K562 (cell line): ENCODE data around the gene POGLUT2. TPM values are rescaled to one million over a fixed set of nuclear protein-coding genes. Genes with fewer than 3 reads are reported as not detected.

Experiments used
- BRCA1 ChIP-seq, 2 experiments: fragments of 450-650 bp in 1 of 2; sonication (generic) in 1 of 2; formaldehyde crosslinking in 1 of 2; IDR thresholded peaks; 2 replicates each; pipeline versions ENCODE4 v1.5.0 to v1.6.1; 2017 to 2020; ENCODE audit warnings: mild to moderate bottlenecking in 1 of 2, missing genetic modification reagents in 1 of 2
- CEBPG ChIP-seq, 3 experiments: fragments of 200-800 bp in 1 of 3; sonication (Bioruptor generic) in 1 of 3; sonication (generic) in 1 of 3; formaldehyde crosslinking in 1 of 3; IDR thresholded peaks in 2 of 3; conservative IDR thresholded peaks in 1 of 3; 2 replicates each; pipeline versions ENCODE4 v1.6.1 to v1.8.0; 2016 to 2022; ENCODE audit warnings: missing compliant biosample characterization in 2 of 3, missing genetic modification characterization in 2 of 3, mild to moderate bottlenecking in 1 of 3, missing genetic modification reagents in 1 of 3
- EWSR1 ChIP-seq: fragments of 450-650 bp; IDR thresholded peaks from 2 replicates; pipeline ENCODE4 v1.6.1; 2018; ENCODE audit warnings: borderline replicate concordance, mild to moderate bottlenecking, low read depth, moderate library complexity; ENCODE audit not compliant: partially characterized antibody
- FOXJ3 ChIP-seq: sonication (generic); formaldehyde crosslinking; IDR thresholded peaks from 2 replicates; pipeline ENCODE4 v1.4.0; 2020; ENCODE audit warnings: mild to moderate bottlenecking, missing genetic modification reagents
- KDM1A ChIP-seq, 2 experiments: fragments of 450-650 bp; IDR thresholded peaks; 2 replicates each; pipeline ENCODE4 v1.6.1; 2016; ENCODE audit warnings: mild to moderate bottlenecking in 2 of 2
- RAD21 ChIP-seq, 2 experiments: fragments of 250-450 bp in 1 of 2; fragments of 450-650 bp in 1 of 2; sonication (Bioruptor Pico) in 1 of 2; formaldehyde crosslinking in 1 of 2; IDR thresholded peaks in 1 of 2; conservative IDR thresholded peaks in 1 of 2; 2 replicates each; pipeline versions ENCODE4 v1.4.0 to v1.8.0; 2020 to 2022; ENCODE audit warnings: mild to moderate bottlenecking in 2 of 2, moderate library complexity in 1 of 2
- RBM34 ChIP-seq: fragments of 200-400 bp; formaldehyde crosslinking; IDR thresholded peaks from 2 replicates; pipeline ENCODE4 v1.6.1; 2018; ENCODE audit warnings: low read length, borderline replicate concordance; ENCODE audit not compliant: insufficient read depth
- SAFB2 ChIP-seq: fragments of 200-400 bp; formaldehyde crosslinking; IDR thresholded peaks from 2 replicates; pipeline ENCODE4 v1.6.1; 2018; ENCODE audit warnings: borderline replicate concordance, low read length, low read depth, moderate library complexity; ENCODE audit not compliant: severe bottlenecking
- SMAD4 ChIP-seq: fragments of 250-450 bp; sonication (Bioruptor Pico); conservative IDR thresholded peaks from 2 replicates; pipeline ENCODE4 v1.8.0; 2021; ENCODE audit warnings: inconsistent platforms, mild to moderate bottlenecking, moderate library complexity
- ZKSCAN3 ChIP-seq: fragments of 250-450 bp; sonication (Bioruptor Pico); IDR thresholded peaks from 2 replicates; pipeline ENCODE4 v1.4.0; 2020
- ZNF239 ChIP-seq: fragments of 250-450 bp; sonication (Bioruptor Pico); IDR thresholded peaks from 2 replicates; pipeline ENCODE4 v1.4.0; 2020; ENCODE audit warnings: mild to moderate bottlenecking
- polyA plus RNA-seq, 8 experiments: library from polyadenylated mRNA; depleted of rRNA in 4 of 8; stranded (reverse) in 5 of 8; unstranded in 3 of 8; fragments of >200 nt; fragmentation: Nextera tagmentation in 2 of 8; fragmentation: Illumina TruSeq in 1 of 8; extraction: Ambion mirVana in 2 of 8; extraction: Trizol in 1 of 8; gene quantifications; 2 replicates each; pipeline versions ENCODE4 v1.2.1 to v1.2.3, GENCODE V29; 2011 to 2014; ENCODE audit warnings: inconsistent platforms in 1 of 8, missing spikeins in 1 of 8
- total RNA-seq, 7 experiments: library from RNA; depleted of rRNA in 6 of 7; stranded (reverse); fragments of >200 nt in 6 of 7; fragmentation: Illumina TruSeq in 2 of 7; extraction: Trizol in 2 of 7; gene quantifications; 2 replicates each; pipeline versions ENCODE4 v1.2.1 to v1.2.3, GENCODE V29; 2011 to 2021; ENCODE audit warnings: low replicate concordance in 1 of 7
- TF ChIP-seq, protein P1 (sequence below), 2 experiments: fragments of 450-650 bp; conservative IDR thresholded peaks; 2 replicates each; pipeline ENCODE4 v1.6.1; 2017; ENCODE audit warnings: mild to moderate bottlenecking in 2 of 2, moderate library complexity in 2 of 2
- TF ChIP-seq, protein P2 (sequence below): fragments of 250-450 bp; sonication (Bioruptor Pico); IDR thresholded peaks from 2 replicates; pipeline ENCODE4 v1.4.0; 2020; ENCODE audit warnings: mild to moderate bottlenecking
- TF ChIP-seq, protein P3 (sequence below): fragments of 450-650 bp; IDR thresholded peaks from 2 replicates; pipeline ENCODE4 v1.7.1; 2018; ENCODE audit warnings: mild to moderate bottlenecking, low read depth; ENCODE audit not compliant: partially characterized antibody
- TF ChIP-seq, protein P4 (sequence below): sonication (generic); formaldehyde crosslinking; IDR thresholded peaks from 2 replicates; pipeline ENCODE4 v1.8.0; 2023; ENCODE audit warnings: mild to moderate bottlenecking, missing genetic modification reagents

Gene POGLUT2
- total and polyA plus RNA-seq, 9 of the 15 experiments (the other 6 are each of a cell fraction or from before 2014, with no cell fraction given), result 3.8 to 11.8 (median 10.8) TPM

DNA sequence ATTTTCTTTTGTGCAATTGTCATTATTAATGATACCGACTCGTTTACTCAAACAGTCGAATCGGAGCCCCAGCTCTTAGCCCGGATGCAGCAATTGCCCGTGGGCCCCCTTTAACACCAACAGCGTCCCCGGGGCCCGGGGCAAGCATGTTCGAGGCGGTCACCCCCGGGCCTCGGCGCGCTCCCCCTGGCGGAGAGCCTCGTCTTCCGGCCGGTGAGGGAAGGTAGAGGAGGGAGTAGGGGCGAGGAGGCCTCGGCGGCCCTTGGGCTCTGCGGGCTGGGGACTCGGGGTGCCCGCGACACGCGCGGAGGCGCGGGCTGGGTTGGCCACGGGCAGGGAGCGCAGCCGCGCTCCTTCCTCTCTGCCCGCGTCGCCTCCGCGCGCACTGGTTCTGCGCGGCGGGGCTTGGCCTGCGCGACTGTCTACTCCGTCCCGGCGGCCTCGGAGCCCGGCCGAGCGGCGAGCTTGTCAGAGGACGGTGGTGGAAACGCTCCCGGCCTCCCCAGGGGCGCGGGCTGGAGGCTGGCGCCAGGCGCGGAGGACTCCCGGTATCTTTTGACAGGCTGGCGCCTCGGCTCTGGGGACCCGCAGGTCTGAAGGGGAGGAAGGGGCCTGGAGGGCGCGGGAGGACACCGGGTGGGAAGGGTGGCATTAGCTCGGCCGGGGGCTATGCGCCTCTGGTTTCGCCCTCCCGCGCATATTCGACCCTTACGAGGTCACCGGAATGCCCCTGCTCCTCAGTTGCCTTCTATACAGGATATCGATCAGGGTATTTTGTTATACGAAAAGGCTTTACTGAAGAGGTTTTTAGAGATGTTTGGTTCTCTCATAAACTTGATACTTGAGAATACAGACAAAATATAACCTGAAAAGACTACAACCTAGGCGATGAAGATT lies 1.6 kb upstream of the POGLUT2 start (continued):
- TF ChIP-seq, protein P1, sequence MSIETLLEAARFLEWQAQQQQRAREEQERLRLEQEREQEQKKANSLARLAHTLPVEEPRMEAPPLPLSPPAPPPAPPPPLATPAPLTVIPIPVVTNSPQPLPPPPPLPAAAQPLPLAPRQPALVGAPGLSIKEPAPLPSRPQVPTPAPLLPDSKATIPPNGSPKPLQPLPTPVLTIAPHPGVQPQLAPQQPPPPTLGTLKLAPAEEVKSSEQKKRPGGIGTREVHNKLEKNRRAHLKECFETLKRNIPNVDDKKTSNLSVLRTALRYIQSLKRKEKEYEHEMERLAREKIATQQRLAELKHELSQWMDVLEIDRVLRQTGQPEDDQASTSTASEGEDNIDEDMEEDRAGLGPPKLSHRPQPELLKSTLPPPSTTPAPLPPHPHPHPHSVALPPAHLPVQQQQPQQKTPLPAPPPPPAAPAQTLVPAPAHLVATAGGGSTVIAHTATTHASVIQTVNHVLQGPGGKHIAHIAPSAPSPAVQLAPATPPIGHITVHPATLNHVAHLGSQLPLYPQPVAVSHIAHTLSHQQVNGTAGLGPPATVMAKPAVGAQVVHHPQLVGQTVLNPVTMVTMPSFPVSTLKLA (conservative IDR thresholded peaks at IDR 0.05), result peak in 1 of 2 experiments; percentile 62; a peak in 2 of 4 replicates
- TF ChIP-seq ZNF239 (CRISPR knock-in tag) (no peak), BRCA1 (IDR thresholded peaks at IDR 0.05) (no peak), BRCA1 (CRISPR knock-in tag; IDR thresholded peaks at IDR 0.05) (no peak), EWSR1 (no peak), ZKSCAN3 (CRISPR knock-in tag) (no peak), RBM34 (no peak), SMAD4 (CRISPR knock-in tag) (no peak), CEBPG (CRISPR knock-in tag; IDR thresholded peaks at IDR 0.05) (no peak), CEBPG (tag; conservative IDR thresholded peaks at IDR 0.05 in 1 of 2, IDR thresholded peaks at IDR 0.05 in 1 of 2) (no peak), KDM1A (IDR thresholded peaks at IDR 0.05) (no peak), SAFB2 (no peak), RAD21 (CRISPR knock-in tag; conservative IDR thresholded peaks at IDR 0.05 in 1 of 2, IDR thresholded peaks at IDR 0.05 in 1 of 2) (peak; percentile 21 to 31; a peak in 2 of 4 replicates), FOXJ3 (no peak)
- TF ChIP-seq, protein P2, sequence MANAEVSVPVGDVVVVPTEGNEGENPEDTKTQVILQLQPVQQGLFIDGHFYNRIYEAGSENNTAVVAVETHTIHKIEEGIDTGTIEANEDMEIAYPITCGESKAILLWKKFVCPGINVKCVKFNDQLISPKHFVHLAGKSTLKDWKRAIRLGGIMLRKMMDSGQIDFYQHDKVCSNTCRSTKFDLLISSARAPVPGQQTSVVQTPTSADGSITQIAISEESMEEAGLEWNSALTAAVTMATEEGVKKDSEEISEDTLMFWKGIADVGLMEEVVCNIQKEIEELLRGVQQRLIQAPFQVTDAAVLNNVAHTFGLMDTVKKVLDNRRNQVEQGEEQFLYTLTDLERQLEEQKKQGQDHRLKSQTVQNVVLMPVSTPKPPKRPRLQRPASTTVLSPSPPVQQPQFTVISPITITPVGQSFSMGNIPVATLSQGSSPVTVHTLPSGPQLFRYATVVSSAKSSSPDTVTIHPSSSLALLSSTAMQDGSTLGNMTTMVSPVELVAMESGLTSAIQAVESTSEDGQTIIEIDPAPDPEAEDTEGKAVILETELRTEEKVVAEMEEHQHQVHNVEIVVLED (CRISPR knock-in tag), result no peak
- TF ChIP-seq, protein P3, sequence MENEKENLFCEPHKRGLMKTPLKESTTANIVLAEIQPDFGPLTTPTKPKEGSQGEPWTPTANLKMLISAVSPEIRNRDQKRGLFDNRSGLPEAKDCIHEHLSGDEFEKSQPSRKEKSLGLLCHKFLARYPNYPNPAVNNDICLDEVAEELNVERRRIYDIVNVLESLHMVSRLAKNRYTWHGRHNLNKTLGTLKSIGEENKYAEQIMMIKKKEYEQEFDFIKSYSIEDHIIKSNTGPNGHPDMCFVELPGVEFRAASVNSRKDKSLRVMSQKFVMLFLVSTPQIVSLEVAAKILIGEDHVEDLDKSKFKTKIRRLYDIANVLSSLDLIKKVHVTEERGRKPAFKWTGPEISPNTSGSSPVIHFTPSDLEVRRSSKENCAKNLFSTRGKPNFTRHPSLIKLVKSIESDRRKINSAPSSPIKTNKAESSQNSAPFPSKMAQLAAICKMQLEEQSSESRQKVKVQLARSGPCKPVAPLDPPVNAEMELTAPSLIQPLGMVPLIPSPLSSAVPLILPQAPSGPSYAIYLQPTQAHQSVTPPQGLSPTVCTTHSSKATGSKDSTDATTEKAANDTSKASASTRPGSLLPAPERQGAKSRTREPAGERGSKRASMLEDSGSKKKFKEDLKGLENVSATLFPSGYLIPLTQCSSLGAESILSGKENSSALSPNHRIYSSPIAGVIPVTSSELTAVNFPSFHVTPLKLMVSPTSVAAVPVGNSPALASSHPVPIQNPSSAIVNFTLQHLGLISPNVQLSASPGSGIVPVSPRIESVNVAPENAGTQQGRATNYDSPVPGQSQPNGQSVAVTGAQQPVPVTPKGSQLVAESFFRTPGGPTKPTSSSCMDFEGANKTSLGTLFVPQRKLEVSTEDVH, result no peak
- TF ChIP-seq, protein P4, sequence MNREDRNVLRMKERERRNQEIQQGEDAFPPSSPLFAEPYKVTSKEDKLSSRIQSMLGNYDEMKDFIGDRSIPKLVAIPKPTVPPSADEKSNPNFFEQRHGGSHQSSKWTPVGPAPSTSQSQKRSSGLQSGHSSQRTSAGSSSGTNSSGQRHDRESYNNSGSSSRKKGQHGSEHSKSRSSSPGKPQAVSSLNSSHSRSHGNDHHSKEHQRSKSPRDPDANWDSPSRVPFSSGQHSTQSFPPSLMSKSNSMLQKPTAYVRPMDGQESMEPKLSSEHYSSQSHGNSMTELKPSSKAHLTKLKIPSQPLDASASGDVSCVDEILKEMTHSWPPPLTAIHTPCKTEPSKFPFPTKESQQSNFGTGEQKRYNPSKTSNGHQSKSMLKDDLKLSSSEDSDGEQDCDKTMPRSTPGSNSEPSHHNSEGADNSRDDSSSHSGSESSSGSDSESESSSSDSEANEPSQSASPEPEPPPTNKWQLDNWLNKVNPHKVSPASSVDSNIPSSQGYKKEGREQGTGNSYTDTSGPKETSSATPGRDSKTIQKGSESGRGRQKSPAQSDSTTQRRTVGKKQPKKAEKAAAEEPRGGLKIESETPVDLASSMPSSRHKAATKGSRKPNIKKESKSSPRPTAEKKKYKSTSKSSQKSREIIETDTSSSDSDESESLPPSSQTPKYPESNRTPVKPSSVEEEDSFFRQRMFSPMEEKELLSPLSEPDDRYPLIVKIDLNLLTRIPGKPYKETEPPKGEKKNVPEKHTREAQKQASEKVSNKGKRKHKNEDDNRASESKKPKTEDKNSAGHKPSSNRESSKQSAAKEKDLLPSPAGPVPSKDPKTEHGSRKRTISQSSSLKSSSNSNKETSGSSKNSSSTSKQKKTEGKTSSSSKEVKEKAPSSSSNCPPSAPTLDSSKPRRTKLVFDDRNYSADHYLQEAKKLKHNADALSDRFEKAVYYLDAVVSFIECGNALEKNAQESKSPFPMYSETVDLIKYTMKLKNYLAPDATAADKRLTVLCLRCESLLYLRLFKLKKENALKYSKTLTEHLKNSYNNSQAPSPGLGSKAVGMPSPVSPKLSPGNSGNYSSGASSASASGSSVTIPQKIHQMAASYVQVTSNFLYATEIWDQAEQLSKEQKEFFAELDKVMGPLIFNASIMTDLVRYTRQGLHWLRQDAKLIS (CRISPR knock-in tag), result no peak
